ENCODE measurements around the gene U2AF2.
A peak's percentile ranks its signal among the peaks of the same experiment; 100 is the strongest.

Gene U2AF2

DNA sequence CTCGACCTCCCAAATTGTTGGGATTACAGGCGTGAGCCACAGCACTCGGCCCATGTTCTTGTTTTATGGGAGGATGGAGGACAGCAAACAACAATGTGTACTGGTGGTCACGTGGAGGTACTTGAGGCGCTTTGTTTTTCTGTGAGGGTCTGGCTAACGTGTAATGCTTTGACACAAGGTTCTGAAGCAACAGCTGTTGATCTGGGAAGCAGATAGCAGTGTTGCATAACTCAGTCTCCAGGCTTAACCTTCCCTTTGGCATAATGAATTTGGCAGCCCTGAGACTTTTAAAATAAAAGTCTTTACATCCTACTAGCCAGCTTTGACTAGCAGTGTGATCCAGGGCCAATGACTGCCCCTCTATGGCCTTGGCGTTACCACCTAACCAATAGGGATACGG lies 21.0 kb upstream of the U2AF2 start:
- no peak overlapping the region for H3K4me3 Mint-ChIP-seq
- H3K4me1 Mint-ChIP-seq (ENCODE audit: low read depth), result peaks cover 37% of the 10 kb centered on the region
- H3K27ac Mint-ChIP-seq, result no peak overlapping the region
- H3K9me3 Mint-ChIP-seq, result no peaks in the 10 kb centered on the region
- H3K27me3 Mint-ChIP-seq (ENCODE audit: low read depth), result no peaks in the 10 kb centered on the region
- H3K36me3 Mint-ChIP-seq (ENCODE audit: low read depth), result peaks cover 16% of the 10 kb centered on the region

DNA sequence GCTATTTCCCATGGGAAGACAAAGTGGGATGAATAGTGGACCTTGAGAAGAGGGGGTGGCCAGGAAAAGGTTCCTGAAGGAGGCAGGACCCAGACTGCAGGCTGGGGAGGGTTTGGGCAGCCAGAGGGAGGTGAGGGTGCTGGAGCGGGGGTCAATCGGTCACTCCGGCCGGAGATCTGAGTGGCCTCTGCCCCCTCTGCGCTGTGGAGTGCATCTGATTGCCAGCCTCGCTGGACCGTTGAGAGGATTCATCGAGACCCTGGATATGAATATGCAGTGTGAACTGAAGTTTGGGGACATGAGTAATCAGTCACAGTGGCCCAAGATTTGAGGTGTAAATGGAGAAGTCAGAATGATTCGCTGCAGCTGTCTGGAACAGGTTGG lies 19.5 kb upstream of the U2AF2 start:
- H3K9me3 Mint-ChIP-seq, result no peaks in the 10 kb centered on the region
- H3K4me1 Mint-ChIP-seq (ENCODE audit: low read depth), result peaks cover 43% of the 10 kb centered on the region
- peak overlapping the region; percentile 100 for H3K27ac Mint-ChIP-seq
- H3K36me3 Mint-ChIP-seq (ENCODE audit: low read depth), result peaks cover 19% of the 10 kb centered on the region
- no peaks in the 10 kb centered on the region for H3K27me3 Mint-ChIP-seq (ENCODE audit: low read depth)
- peak overlapping the region; percentile 100 for H3K4me3 Mint-ChIP-seq

DNA sequence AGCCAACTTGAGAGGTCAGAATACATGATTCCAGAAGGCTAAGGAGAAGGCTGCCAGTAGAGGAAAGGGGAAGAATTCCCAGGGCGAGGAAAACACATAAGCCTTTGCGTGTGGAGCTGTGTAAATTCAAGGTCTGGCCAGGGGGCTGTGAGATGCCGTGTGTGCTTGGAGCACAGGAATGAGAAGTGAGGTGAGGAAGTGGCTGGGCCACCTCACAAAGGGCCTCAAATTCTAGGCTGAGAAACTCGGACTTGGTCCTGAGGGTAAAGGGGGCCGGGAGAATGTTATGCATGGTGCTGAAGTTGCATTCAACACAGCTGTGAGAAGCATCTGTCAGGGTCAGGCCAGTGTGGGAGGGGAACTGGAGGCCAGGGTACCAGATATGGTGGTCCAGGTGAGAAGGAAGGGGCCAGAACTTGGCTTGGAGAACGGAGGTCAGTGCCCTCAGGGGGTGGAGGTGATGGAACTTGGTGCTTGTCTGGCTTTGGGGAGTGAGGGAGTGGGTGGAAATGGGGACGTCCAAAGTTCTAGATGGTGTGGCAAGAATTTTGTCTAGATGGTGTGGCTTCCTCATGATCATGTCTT lies 18.9 kb upstream of the U2AF2 start:
- Mint-ChIP-seq H3K27me3 (ENCODE audit: low read depth) (no peaks in the 10 kb centered on the region), H3K36me3 (ENCODE audit: low read depth) (peaks cover 19% of the 10 kb centered on the region), H3K27ac (peak overlapping the region; percentile 100), H3K4me1 (ENCODE audit: low read depth) (peaks cover 46% of the 10 kb centered on the region), H3K9me3 (no peaks in the 10 kb centered on the region), H3K4me3 (peak overlapping the region; percentile 100)

DNA sequence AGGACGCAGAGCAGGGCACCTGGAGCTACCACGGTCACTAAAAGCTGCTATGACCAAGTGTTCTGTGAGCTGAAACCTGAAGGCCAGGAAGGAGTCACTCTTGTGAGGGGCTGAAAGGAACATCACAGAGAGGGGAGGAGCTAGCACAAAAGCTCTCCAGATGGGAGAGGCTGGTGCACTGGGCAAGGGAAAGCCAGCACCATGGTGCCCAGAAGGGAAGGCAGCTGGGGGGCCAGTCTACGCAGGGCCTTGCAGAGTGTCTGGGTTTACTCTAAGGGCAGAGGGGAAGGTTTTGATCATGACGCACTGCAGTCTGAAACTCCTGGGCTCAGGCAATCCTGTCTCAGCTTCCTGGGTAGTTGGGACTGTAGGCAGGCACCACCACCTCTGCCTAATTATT lies 18.1 kb upstream of the U2AF2 start:
- peak overlapping the region; percentile 100 for H3K4me3 Mint-ChIP-seq
- no peaks in the 10 kb centered on the region for H3K27me3 Mint-ChIP-seq (ENCODE audit: low read depth)
- H3K36me3 Mint-ChIP-seq (ENCODE audit: low read depth), result peaks cover 19% of the 10 kb centered on the region
- H3K4me1 Mint-ChIP-seq (ENCODE audit: low read depth), result peaks cover 46% of the 10 kb centered on the region
- H3K27ac Mint-ChIP-seq, result peak overlapping the region; percentile 100
- no peaks in the 10 kb centered on the region for H3K9me3 Mint-ChIP-seq

DNA sequence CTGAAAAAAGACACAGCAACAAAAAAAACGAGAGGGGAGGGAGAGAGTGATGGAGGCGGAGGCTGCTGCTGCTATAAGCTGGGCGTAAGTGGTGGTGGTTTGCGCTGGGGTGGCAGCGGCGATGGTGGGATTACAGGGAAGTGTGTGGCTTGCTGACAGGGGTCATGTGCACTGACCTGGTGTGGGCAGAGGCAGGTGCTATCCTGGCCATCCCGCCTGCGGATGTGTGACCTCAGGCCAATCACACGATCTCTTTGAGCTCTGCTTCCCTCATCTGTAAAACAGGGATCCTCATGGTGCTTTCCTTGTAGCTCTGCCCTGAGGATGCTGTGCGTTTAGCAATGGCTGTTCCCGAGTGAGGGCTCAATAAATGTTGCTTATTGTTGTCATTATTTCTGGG lies 17.3 kb upstream of the U2AF2 start:
- Mint-ChIP-seq H3K9me3 (no peaks in the 10 kb centered on the region), H3K4me1 (ENCODE audit: low read depth) (peaks cover 43% of the 10 kb centered on the region), H3K27ac (no peak overlapping the region), H3K27me3 (ENCODE audit: low read depth) (no peaks in the 10 kb centered on the region), H3K4me3 (no peak overlapping the region), H3K36me3 (ENCODE audit: low read depth) (peaks cover 19% of the 10 kb centered on the region)

DNA sequence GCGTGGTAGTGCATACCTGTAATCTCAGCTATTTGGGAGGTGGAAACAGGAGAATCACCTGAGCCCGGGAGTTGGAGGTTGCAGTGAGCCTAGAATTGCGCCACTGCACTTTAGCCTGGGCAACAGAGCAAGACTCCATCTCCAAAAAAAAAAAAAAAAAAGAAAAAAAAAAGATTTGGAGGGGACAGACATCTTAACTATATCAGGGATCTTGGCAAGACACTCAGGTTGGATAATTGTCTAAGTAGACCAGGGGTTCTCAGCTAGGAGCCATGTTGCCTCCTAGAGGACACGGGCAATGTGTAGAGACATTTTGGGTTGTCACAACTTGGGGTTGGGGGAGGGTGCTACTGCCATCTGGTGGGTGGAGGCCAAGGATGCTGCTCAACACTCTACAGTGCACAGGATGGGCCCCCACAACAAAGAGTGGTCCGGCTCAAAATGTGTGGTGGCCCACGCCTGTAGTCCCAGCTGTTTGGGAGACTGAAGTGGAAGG lies 15.9 kb upstream of the U2AF2 start:
- H3K27ac Mint-ChIP-seq, result peak overlapping the region; percentile 77
- H3K4me3 Mint-ChIP-seq, result peak overlapping the region; percentile 64
- no peaks in the 10 kb centered on the region for H3K9me3 Mint-ChIP-seq
- no peaks in the 10 kb centered on the region for H3K27me3 Mint-ChIP-seq (ENCODE audit: low read depth)
- peaks cover 49% of the 10 kb centered on the region for H3K4me1 Mint-ChIP-seq (ENCODE audit: low read depth)
- peaks cover 19% of the 10 kb centered on the region for H3K36me3 Mint-ChIP-seq (ENCODE audit: low read depth)

DNA sequence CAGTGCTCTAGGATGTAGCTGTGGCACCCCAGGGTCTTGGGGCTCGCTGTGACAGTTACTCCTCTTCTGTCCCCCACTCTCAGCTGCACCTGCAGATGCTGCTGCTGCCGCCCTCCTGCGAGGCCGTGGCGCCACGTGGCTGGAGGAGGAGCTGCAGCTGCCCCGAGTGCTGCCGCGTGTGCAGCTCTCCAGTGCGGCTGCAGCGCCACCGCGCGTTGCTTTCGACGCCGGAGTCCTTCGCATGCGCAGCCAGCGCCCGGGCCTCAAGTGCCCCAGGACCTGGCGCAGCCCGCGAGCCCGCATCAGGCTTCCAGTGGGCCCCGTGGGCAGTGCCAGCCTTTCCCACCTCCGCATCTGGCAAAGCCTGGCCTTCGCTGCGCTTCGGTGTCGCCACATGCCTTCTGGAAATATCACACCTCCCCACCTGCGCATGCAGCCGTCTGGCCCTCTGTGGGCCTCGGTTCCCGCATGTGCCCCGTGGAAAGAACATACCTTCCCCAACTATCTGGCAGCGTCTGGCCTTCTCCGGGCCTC lies 14.7 kb upstream of the U2AF2 start:
- H3K27me3 Mint-ChIP-seq (ENCODE audit: low read depth), result no peaks in the 10 kb centered on the region
- peaks cover 47% of the 10 kb centered on the region for H3K4me1 Mint-ChIP-seq (ENCODE audit: low read depth)
- H3K4me3 Mint-ChIP-seq, result peak overlapping the region; percentile 66
- H3K36me3 Mint-ChIP-seq (ENCODE audit: low read depth), result peaks cover 15% of the 10 kb centered on the region
- peak overlapping the region; percentile 86 for H3K27ac Mint-ChIP-seq
- H3K9me3 Mint-ChIP-seq, result no peaks in the 10 kb centered on the region

DNA sequence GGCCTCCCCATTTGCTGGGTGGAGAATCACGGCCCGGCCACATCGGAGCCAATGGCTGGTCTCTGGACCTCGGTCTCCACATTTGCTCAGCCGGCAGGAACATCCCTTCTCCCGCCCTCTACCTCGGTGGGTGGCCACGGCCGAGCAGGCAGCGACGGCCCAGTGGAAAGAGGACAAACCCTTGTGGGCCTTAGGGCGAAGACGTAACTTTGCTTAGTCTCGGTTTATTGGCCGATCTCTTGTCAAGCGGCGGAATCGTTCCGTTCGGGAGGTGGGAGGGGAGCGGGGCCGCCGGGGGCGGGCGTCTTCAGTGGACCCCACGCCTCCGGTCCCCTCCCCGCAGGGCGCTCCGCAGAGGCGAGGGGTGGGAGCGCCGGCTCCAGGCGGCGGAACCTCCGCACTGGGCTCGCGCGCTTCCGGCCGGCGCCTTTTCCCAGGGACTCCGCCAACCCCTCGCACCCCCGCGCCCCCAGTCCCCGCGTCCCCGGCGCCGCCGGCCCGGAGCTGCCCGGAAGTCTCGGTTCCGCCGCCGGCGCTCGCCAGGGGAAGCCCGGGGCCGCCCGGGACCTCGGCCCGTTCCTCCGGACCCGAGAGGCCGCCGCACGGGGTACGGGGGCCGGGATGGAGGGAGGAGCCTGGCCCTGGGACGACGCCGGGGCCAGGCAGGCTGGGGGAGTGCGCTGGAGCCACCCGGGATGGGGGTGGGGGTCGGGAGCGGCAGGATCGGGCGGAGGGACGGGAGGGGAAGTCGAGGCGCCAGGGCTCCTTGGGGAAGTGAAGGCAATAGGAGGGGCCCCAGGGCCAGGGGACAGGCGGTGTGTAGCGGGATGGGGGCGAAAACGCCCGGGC lies 14.0 kb upstream of the U2AF2 start, which contains the start of gene ZNF580:
Gene ZNF580 (plus strand): TSS at position 426 of the 849 bp plus-strand sequence. CDS start 1,507 bp downstream, outside the sequence.
- H3K36me3 Mint-ChIP-seq (ENCODE audit: low read depth), result peaks cover 14% of the 10 kb centered on the region
- no peaks in the 10 kb centered on the region for H3K27me3 Mint-ChIP-seq (ENCODE audit: low read depth)
- H3K4me1 Mint-ChIP-seq (ENCODE audit: low read depth), result peaks cover 46% of the 10 kb centered on the region
- H3K27ac Mint-ChIP-seq, result peak within 1 kb of the TSS; percentile 95
- no peaks in the 10 kb centered on the region for H3K9me3 Mint-ChIP-seq
- peak within 1 kb of the TSS; percentile 94 for H3K4me3 Mint-ChIP-seq

DNA sequence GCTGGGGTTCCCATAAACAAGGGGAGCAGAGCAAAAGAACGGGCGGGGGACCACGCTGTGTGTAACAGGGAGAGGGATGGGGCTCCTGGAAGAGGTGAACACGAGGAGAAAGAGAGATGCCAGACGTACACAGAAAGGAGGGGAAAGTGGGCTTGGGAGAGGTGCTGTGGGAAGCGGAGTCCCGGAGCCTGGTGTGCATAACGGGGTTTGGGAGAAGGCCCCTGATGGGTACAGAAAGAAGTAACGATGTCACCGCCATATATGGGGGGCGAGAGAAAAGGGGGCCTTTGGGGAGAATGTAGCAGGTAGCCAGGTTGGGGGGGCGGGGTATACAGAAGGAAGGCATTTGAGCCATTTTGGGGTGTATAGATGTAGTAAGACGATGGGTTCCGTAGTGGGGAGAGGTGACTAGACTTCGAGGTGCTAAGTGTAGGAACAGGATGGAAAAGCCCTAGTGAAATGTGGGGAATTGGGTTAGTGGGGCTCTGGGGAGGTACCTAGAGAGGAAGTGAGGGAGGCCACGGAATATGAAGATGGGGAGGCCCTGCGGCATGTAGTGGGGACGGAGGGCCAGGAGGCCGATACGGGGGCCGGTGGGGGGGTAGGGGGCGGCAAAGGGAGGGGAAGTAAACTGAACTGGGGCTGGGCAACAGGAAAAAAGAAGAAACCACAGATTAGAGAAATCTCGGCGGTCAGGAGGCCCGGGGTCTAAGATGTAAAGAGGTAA lies 13.2 kb upstream of the U2AF2 start:
- Mint-ChIP-seq H3K4me3 (peak overlapping the region; percentile 94), H3K4me1 (ENCODE audit: low read depth) (peaks cover 38% of the 10 kb centered on the region), H3K27me3 (ENCODE audit: low read depth) (no peaks in the 10 kb centered on the region)

DNA sequence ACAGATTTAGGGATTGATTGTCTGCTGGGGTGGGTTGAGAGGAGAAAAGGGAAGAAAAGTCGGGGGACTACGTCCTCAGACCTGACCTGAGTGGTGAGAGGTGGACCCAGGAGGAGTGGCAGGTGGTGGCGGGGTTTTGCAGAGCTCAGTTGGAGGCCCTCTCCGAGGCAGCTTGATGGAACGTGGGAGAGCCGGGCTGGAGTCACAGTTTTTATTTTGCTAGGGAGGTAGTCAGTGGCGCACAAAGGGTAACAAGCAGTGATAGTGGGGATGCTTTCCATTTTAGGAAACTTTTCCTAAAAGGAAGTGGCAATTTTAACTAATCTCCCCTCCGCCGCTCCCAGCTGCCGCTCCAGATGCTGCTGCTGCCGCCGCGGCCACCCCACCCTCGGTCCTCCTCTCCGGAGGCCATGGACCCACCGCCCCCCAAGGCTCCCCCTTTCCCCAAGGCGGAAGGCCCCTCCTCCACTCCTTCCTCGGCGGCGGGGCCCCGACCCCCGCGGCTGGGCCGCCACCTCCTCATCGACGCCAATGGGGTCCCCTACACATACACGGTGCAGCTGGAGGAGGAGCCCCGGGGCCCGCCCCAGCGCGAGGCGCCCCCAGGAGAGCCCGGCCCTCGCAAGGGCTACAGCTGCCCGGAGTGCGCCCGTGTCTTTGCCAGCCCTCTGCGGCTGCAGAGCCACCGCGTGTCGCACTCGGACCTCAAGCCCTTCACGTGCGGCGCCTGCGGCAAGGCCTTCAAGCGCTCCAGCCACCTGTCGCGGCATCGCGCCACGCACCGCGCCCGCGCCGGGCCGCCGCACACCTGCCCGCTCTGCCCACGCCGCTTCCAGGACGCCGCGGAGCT lies 12.5 kb upstream of the U2AF2 start:
- Mint-ChIP-seq H3K27me3 (ENCODE audit: low read depth) (no peaks in the 10 kb centered on the region), H3K36me3 (ENCODE audit: low read depth) (peaks cover 13% of the 10 kb centered on the region), H3K4me1 (ENCODE audit: low read depth) (peaks cover 38% of the 10 kb centered on the region), H3K9me3 (no peaks in the 10 kb centered on the region), H3K27ac (peak overlapping the region; percentile 97), H3K4me3 (peak overlapping the region; percentile 96)

More for the DNA sequence above, 13.2 kb upstream of the U2AF2 start:
- no peaks in the 10 kb centered on the region for H3K9me3 Mint-ChIP-seq
- H3K36me3 Mint-ChIP-seq (ENCODE audit: low read depth), result peaks cover 11% of the 10 kb centered on the region
- peak overlapping the region; percentile 95 for H3K27ac Mint-ChIP-seq

DNA sequence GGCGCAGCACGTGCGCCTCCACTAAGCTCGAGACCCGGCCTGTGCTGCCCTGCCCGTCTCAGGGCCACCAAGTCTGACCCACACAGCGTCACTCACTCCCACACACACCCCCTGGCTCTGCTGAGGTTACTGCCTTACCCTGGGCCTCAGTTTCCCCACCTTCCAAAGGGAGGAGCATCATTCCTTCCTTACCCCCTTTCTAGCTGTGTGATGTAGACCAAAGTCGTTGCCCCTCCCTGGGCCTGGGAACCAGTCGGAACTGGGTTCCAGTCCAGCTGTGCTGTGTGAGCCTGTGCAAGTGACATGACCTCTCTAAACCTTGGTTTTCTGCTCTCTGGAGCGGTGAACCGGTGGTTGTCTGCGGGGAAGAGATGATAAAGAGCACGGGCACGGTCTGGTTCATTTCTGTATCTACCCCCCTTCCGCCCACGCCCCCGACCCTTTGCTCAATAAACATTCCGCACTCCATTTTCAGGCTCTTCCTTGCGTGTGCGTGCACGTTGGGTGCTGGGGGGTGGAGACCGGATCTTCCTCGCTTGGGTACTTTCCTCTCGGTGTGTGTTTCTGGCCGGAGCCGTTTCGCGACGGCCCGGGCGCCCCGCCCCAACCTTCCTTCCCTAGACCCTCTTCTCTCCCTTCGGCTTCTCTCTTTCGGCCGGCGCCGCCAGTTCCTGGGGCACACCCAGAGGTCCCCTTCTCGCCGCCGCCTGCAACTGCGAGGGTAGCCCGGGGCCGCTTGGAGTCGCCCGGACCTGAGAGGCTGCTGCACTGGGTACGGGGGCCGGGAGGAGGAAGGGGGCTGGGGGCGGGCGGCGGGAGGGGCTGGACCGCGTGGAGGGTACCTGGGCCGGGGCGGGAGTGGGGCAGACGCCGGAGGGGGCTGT lies 11.6 kb upstream of the U2AF2 start, which contains the start of gene ZNF581:
Gene ZNF581 (plus strand): TSS at position 647 of the 884 bp plus-strand sequence. CDS start 923 bp downstream, outside the sequence.
- H3K27me3 Mint-ChIP-seq (ENCODE audit: low read depth), result no peaks in the 10 kb centered on the region

DNA sequence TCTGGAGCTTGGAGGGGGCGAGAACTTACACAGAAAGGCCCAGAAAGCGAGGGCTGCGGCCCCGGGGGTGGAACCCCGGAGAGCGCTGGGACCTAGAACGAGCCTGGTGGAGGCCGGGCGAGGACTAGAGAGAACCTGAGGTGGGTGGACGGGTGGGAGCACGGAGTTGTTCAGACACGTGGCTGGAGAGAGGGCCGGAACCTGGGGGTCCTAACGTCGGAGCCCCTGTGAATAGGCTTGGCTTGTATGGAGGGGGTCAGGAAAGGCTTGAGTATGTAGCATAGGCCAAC lies 11.0 kb upstream of the U2AF2 start:
- no peaks in the 10 kb centered on the region for H3K27me3 Mint-ChIP-seq (ENCODE audit: low read depth)
- peak overlapping the region; percentile 93 for H3K27ac Mint-ChIP-seq
- peaks cover 12% of the 10 kb centered on the region for H3K36me3 Mint-ChIP-seq (ENCODE audit: low read depth)
- H3K4me3 Mint-ChIP-seq, result peak overlapping the region; percentile 96
- peaks cover 36% of the 10 kb centered on the region for H3K4me1 Mint-ChIP-seq (ENCODE audit: low read depth)
- no peaks in the 10 kb centered on the region for H3K9me3 Mint-ChIP-seq

More for the DNA sequence above, 11.6 kb upstream of the U2AF2 start, which contains the start of gene ZNF581:
- Mint-ChIP-seq H3K4me3 (peak within 1 kb of the TSS; percentile 96), H3K27ac (peak within 1 kb of the TSS; percentile 97), H3K9me3 (no peaks in the 10 kb centered on the region), H3K4me1 (ENCODE audit: low read depth) (peaks cover 36% of the 10 kb centered on the region), H3K36me3 (ENCODE audit: low read depth) (peaks cover 12% of the 10 kb centered on the region)

Measured in T-helper 1 cell treated with Interleukin-12 subunit alpha and Interleukin-12 subunit beta and Interleukin-4 antibody, amounts not matched to agents 30 μg/mL and 1 μg/mL, for 36 hours (primary cell).